H9 (cell line): ENCODE measurements around the gene ZNF648. TPM values are rescaled to one million over a fixed set of nuclear protein-coding genes. Genes with fewer than 3 reads are reported as not detected.

Experiments used
- DNase-seq: peaks from one replicate; pipeline ENCODE4 v3.0.0-alpha.2; 2017
- H2AFZ ChIP-seq: one replicate; pipeline ENCODE4 v1.6.1; 2013; ENCODE audit warnings: mild to moderate bottlenecking, low read length, control low read depth, moderate library complexity
- H2AK5ac ChIP-seq: 2 replicates; pipeline ENCODE4 v1.6.1; 2013; ENCODE audit warnings: low read length, control low read depth, mixed read lengths; ENCODE audit not compliant: insufficient read length
- H2BK120ac ChIP-seq: one replicate; pipeline ENCODE4 v1.6.1; 2013; ENCODE audit warnings: low read depth, mild to moderate bottlenecking, low read length, control low read depth, inconsistent platforms; ENCODE audit not compliant: poor library complexity, severe bottlenecking
- H2BK12ac ChIP-seq: 2 replicates; pipeline ENCODE4 v1.6.1; 2013; ENCODE audit warnings: low read length, control low read depth, mixed read lengths, low read depth; ENCODE audit not compliant: insufficient read length
- H2BK15ac ChIP-seq: 2 replicates; pipeline ENCODE4 v1.6.1; 2013; ENCODE audit warnings: low read depth, low read length, control low read depth
- H2BK20ac ChIP-seq: one replicate; pipeline ENCODE4 v1.6.1; 2013; ENCODE audit warnings: low read depth, mild to moderate bottlenecking, low read length, control low read depth, inconsistent platforms; ENCODE audit not compliant: poor library complexity, severe bottlenecking
- H2BK5ac ChIP-seq: 2 replicates; pipeline ENCODE4 v1.6.1; 2013; ENCODE audit warnings: low read length, control low read depth, mixed read lengths; ENCODE audit not compliant: insufficient read length
- H3K14ac ChIP-seq: 2 replicates; pipeline ENCODE4 v1.6.1; 2013; ENCODE audit warnings: low read length, control low read depth; ENCODE audit not compliant: insufficient read depth
- H3K18ac ChIP-seq: 2 replicates; pipeline ENCODE4 v1.6.1; 2013; ENCODE audit warnings: low read depth, mild to moderate bottlenecking, mixed read lengths, low read length, control low read depth; ENCODE audit not compliant: insufficient read length
- H3K23ac ChIP-seq: 2 replicates; pipeline ENCODE4 v1.6.1; 2013; ENCODE audit warnings: low read length, control low read depth, mixed read lengths, low read depth; ENCODE audit not compliant: insufficient read length
- H3K23me2 ChIP-seq: 2 replicates; pipeline ENCODE4 v1.6.1; 2013; ENCODE audit warnings: low read depth, mild to moderate bottlenecking, mixed read lengths, low read length, control low read depth; ENCODE audit not compliant: insufficient read length, poor library complexity, severe bottlenecking
- H3K27ac ChIP-seq: 2 replicates; pipeline ENCODE4 v1.5.1; 2013; ENCODE audit warnings: low read length, control low read depth, mixed read lengths, low read depth; ENCODE audit not compliant: insufficient read length
- H3K27me3 ChIP-seq: 2 replicates; pipeline ENCODE4 v1.6.1; 2013; ENCODE audit warnings: low read length, control low read depth, inconsistent platforms; ENCODE audit not compliant: insufficient read depth
- H3K4ac ChIP-seq: 2 replicates; pipeline ENCODE4 v1.6.1; 2013; ENCODE audit warnings: low read depth, mild to moderate bottlenecking, control low read depth, inconsistent platforms, low read length, moderate library complexity
- H3K4me1 ChIP-seq: 2 replicates; pipeline ENCODE4 v1.6.1; 2013; ENCODE audit warnings: low read length, control low read depth, inconsistent platforms; ENCODE audit not compliant: insufficient read depth
- H3K4me2 ChIP-seq: 2 replicates; pipeline ENCODE4 v1.6.1; 2013; ENCODE audit warnings: low read length, control low read depth, mixed read lengths; ENCODE audit not compliant: insufficient read length, insufficient read depth
- H3K56ac ChIP-seq: 2 replicates; pipeline ENCODE4 v1.6.1; 2013; ENCODE audit warnings: low read depth, mild to moderate bottlenecking, mixed read lengths, low read length, control low read depth; ENCODE audit not compliant: insufficient read length
- H3K79me1 ChIP-seq: 2 replicates; pipeline ENCODE4 v1.6.1; 2013; ENCODE audit warnings: low read depth, mild to moderate bottlenecking, moderate library complexity, low read length, control low read depth, inconsistent platforms; ENCODE audit not compliant: insufficient read depth, poor library complexity, severe bottlenecking
- H3K79me2 ChIP-seq: 2 replicates; pipeline ENCODE4 v1.6.1; 2013; ENCODE audit warnings: low read length, control low read depth, inconsistent platforms; ENCODE audit not compliant: insufficient read depth
- H3K9ac ChIP-seq: 2 replicates; pipeline ENCODE4 v1.6.1; 2013; ENCODE audit warnings: low read length, control low read depth, mixed read lengths; ENCODE audit not compliant: insufficient read length; ENCODE audit errors: extremely low read depth
- H3K9me3 ChIP-seq: one replicate; pipeline ENCODE4 v1.6.1; 2013; ENCODE audit warnings: low read depth, low read length, inconsistent platforms; ENCODE audit not compliant: control insufficient read depth
- H3T11ph ChIP-seq: one replicate; pipeline ENCODE4 v1.6.1; 2013; ENCODE audit warnings: mild to moderate bottlenecking, low read length, control low read depth, inconsistent platforms
- H4K20me1 ChIP-seq: one replicate; pipeline ENCODE4 v1.6.1; 2013; ENCODE audit not compliant: control insufficient read depth, insufficient read length, insufficient read depth
- H4K5ac ChIP-seq: 2 replicates; pipeline ENCODE4 v1.6.1; 2013; ENCODE audit warnings: low read depth, mild to moderate bottlenecking, mixed read lengths, low read length, control low read depth; ENCODE audit not compliant: insufficient read length
- H4K8ac ChIP-seq: replicated peaks from 2 replicates; pipeline ENCODE4 v1.6.1; 2013; ENCODE audit warnings: low read length, control low read depth, mixed read lengths, low read depth; ENCODE audit not compliant: insufficient read length
- H4K91ac ChIP-seq: 2 replicates; pipeline ENCODE4 v1.6.1; 2013; ENCODE audit warnings: low read depth, mild to moderate bottlenecking, moderate library complexity, mixed read lengths, low read length, control low read depth; ENCODE audit not compliant: insufficient read length
- H3K27ac Mint-ChIP-seq, 3 experiments: 2 replicates in 2 of 3; 3 replicates in 1 of 3; pipeline ENCODE4 v1.8.0; 2020 to 2021; ENCODE audit warnings: mixed read lengths in 3 of 3, mild to moderate bottlenecking in 1 of 3, moderate library complexity in 1 of 3
- H3K27me3 Mint-ChIP-seq: 2 replicates; pipeline ENCODE4 v1.8.0; 2021; ENCODE audit warnings: low read depth, mild to moderate bottlenecking, moderate library complexity, mixed read lengths
- H3K36me3 Mint-ChIP-seq, 3 experiments: 2 replicates in 2 of 3; 3 replicates in 1 of 3; pipeline ENCODE4 v1.8.0; 2020 to 2021; ENCODE audit warnings: low read depth in 3 of 3, mixed read lengths in 3 of 3; ENCODE audit not compliant: insufficient read depth in 1 of 3
- H3K4me1 Mint-ChIP-seq, 2 experiments: 2 replicates each; pipeline ENCODE4 v1.8.0; 2020; ENCODE audit warnings: mixed read lengths in 2 of 2
- H3K4me3 Mint-ChIP-seq, 2 experiments: 2 replicates in 1 of 2; 3 replicates in 1 of 2; pipeline ENCODE4 v1.8.0; 2020 to 2021; ENCODE audit warnings: mild to moderate bottlenecking in 2 of 2, mixed read lengths in 2 of 2, moderate library complexity in 1 of 2
- H3K9me3 Mint-ChIP-seq, 2 experiments: 2 replicates in 1 of 2; 3 replicates in 1 of 2; pipeline ENCODE4 v1.8.0; 2020; ENCODE audit warnings: mild to moderate bottlenecking in 2 of 2, mixed read lengths in 2 of 2, moderate library complexity in 1 of 2
- CTCF ChIP-seq: fragments of 200-600 bp; sonication (generic); conservative IDR thresholded peaks from 3 replicates; pipeline ENCODE4 v1.8.0; 2021; ENCODE audit warnings: antibody characterized with exemption, mild to moderate bottlenecking
- WGBS: extraction: QIAGEN DNeasy Blood & Tissue Kit; methylation state at CpG from one replicate; pipeline ENCODE4 v1.1.7; 2013; ENCODE audit warnings: missing lambda C conversion rate, low lambda C conversion rate, mixed read lengths; ENCODE audit not compliant: insufficient read length; ENCODE audit errors: extremely low coverage; 5-methylcytosine and 5-hydroxymethylcytosine counted together
- total RNA-seq: library from RNA; stranded (reverse); gene quantifications from 2 replicates; pipeline ENCODE4 v1.2.1, GENCODE V29; 2021

The ZNF648 gene
- total RNA-seq, 1 experiment from 2014 or later: 1.4 TPM

GRCh38 chr1:182084487-182085316, 23.2 kb upstream of the ZNF648 start:
- Histone ChIP-seq H2BK5ac (no peak overlapping the region), H2BK15ac (no peak overlapping the region), H2AFZ (no peak overlapping the region), H3K23me2 (no peaks in the 10 kb centered on the region), H3K9me3 (no peaks in the 10 kb centered on the region), H2AK5ac (no peak overlapping the region), H3K79me1 (no peaks in the 10 kb centered on the region), H3K56ac (no peak overlapping the region), H2BK120ac (no peak overlapping the region), H2BK12ac (no peak overlapping the region), H4K8ac (no peak overlapping the region), H3K18ac (no peak overlapping the region), H3K27me3 (no peaks in the 10 kb centered on the region), H3K23ac (no peak overlapping the region), H3K9ac (no peak overlapping the region), H2BK20ac (no peak overlapping the region), H3K4ac (no peak overlapping the region), H3T11ph (no peak overlapping the region), H3K4me1 (no peaks in the 10 kb centered on the region), H4K5ac (no peak overlapping the region), H4K91ac (no peak overlapping the region), H3K14ac (no peak overlapping the region), H3K4me2 (no peak overlapping the region), H4K20me1 (no peaks in the 10 kb centered on the region), H3K27ac (no peak overlapping the region), H3K79me2 (no peaks in the 10 kb centered on the region)
- peak; percentile 93 for DNase-seq
- Mint-ChIP-seq H3K27me3 (peaks cover 3% of the 10 kb centered on the region; the same call in 1 of the 2 replicates), H3K27ac (peak overlapping the region; percentile 25 to 81 (median 77); a peak in 3 of 7 replicates), H3K4me3 (no peak overlapping the region), H3K36me3 (no peaks in the 10 kb centered on the region), H3K9me3 (no peaks in the 10 kb centered on the region), H3K4me1 (peaks cover 15% of the 10 kb centered on the region in 2 experiments)
- TF ChIP-seq CTCF: peak; percentile 88
- no CpG with 5 or more reads among the region's 8 CpGs for WGBS
